SK-N-SH (cell line): ENCODE data around the gene PDGFA. TPM values are rescaled to one million over a fixed set of nuclear protein-coding genes. Genes with fewer than 3 reads are reported as not detected.

Experiments used
- CTCF ChIA-PET: fragments of 300-600, 350-600 bp; formaldehyde crosslinking; extraction: SDS; loops from one replicate; lab custom pipeline; 2021; lab: Yijun Ruan, JAX
- POLR2A ChIA-PET: fragments of 350-600 bp; sonication (Branson Sonifier 250); formaldehyde crosslinking; extraction: SDS; loops from one replicate; lab custom pipeline; 2020; ENCODE audit warnings: antibody characterized with exemption, inconsistent platforms; lab: Yijun Ruan, JAX
- DNase-seq: peaks from one replicate; pipeline ENCODE4 v3.0.0; 2012
- H2AFZ ChIP-seq: fragments of 200-600 bp; sonication (generic); 2 replicates; pipeline ENCODE4 v1.8.1; 2016; ENCODE audit warnings: antibody characterized with exemption, mild to moderate bottlenecking, low read depth
- H3F3A ChIP-seq: fragments of 200-600 bp; sonication (generic); replicated peaks from 2 replicates; pipeline ENCODE3; 2016; ENCODE audit warnings: antibody characterized with exemption, mild to moderate bottlenecking; ENCODE audit not compliant: insufficient read depth
- H3K27ac ChIP-seq, 2 experiments: fragments of 200-500 bp in 1 of 2; fragments of 200-600 bp in 1 of 2; sonication (Bioruptor generic) in 1 of 2; sonication (generic), shearing (Covaris generic) in 1 of 2; 2 replicates each; pipeline versions ENCODE4 v1.5.1 to v1.6.1; 2014 to 2016; ENCODE audit warnings: low read depth in 2 of 2, inconsistent platforms in 1 of 2, low read length in 1 of 2, mild to moderate bottlenecking in 1 of 2, mixed read lengths in 1 of 2
- H3K27me3 ChIP-seq: fragments of 200-600 bp; sonication (generic), shearing (Covaris generic); 2 replicates; pipeline ENCODE4 v1.6.1; 2016; ENCODE audit warnings: mixed run types; ENCODE audit not compliant: insufficient read depth
- H3K36me3 ChIP-seq, 2 experiments: fragments of 200-500 bp in 1 of 2; fragments of 200-600 bp in 1 of 2; sonication (Bioruptor generic) in 1 of 2; sonication (generic) in 1 of 2; replicated peaks in 1 of 2; 2 replicates each; pipeline versions ENCODE3 to v1.5.1; 2014 to 2016; ENCODE audit warnings: low read length in 1 of 2, mild to moderate bottlenecking in 1 of 2; ENCODE audit not compliant: insufficient read depth in 2 of 2, control insufficient read depth in 1 of 2
- H3K4me1 ChIP-seq, 2 experiments: fragments of 200-500 bp in 1 of 2; fragments of 200-600 bp in 1 of 2; sonication (Bioruptor generic) in 1 of 2; sonication (generic), shearing (Covaris generic) in 1 of 2; 2 replicates each; pipeline versions ENCODE4 v1.5.1 to v1.6.1; 2014 to 2016; ENCODE audit warnings: low read depth in 1 of 2, low read length in 1 of 2, mixed run types in 1 of 2; ENCODE audit not compliant: insufficient read depth in 2 of 2, control insufficient read depth in 1 of 2
- H3K4me2 ChIP-seq: fragments of 200-600 bp; sonication (generic), shearing (Covaris generic); 2 replicates; pipeline ENCODE4 v1.6.1; 2017; ENCODE audit warnings: mixed run types
- H3K4me3 ChIP-seq, 2 experiments: fragments of 200-500 bp in 1 of 2; fragments of 200-600 bp in 1 of 2; sonication (Bioruptor generic) in 1 of 2; sonication (generic), shearing (Covaris generic) in 1 of 2; 2 replicates each; pipeline versions ENCODE4 v1.5.1 to v1.8.1; 2014 to 2016; ENCODE audit warnings: low read depth in 2 of 2, inconsistent platforms in 1 of 2, low read length in 1 of 2, mild to moderate bottlenecking in 1 of 2, mixed read lengths in 1 of 2, moderate library complexity in 1 of 2
- H3K79me2 ChIP-seq: fragments of 200-600 bp; sonication (generic); 2 replicates; pipeline ENCODE4 v1.8.1; 2017; ENCODE audit warnings: mild to moderate bottlenecking; ENCODE audit not compliant: insufficient read depth
- H3K9ac ChIP-seq: fragments of 200-600 bp; sonication (generic); 2 replicates; pipeline ENCODE4 v1.6.1; 2017; ENCODE audit warnings: mixed run types
- H3K9me2 ChIP-seq: fragments of 200-600 bp; sonication (generic); 2 replicates; pipeline ENCODE4 v1.6.1; 2017; ENCODE audit warnings: mixed run types
- H3K9me3 ChIP-seq: fragments of 200-600 bp; sonication (generic); 2 replicates; pipeline ENCODE4 v1.6.1; 2017; ENCODE audit warnings: mixed run types, mild to moderate bottlenecking, moderate library complexity
- H4K20me1 ChIP-seq: fragments of 200-600 bp; sonication (generic); 2 replicates; pipeline ENCODE4 v1.6.1; 2017; ENCODE audit warnings: mild to moderate bottlenecking, mixed run types; ENCODE audit not compliant: insufficient read depth
- ELF1 ChIP-seq: IDR thresholded peaks from 2 replicates; pipeline ENCODE4 v1.4.0; 2012
- EP300 ChIP-seq, 2 experiments: IDR thresholded peaks; 2 replicates each; pipeline versions ENCODE4 v1.4.0 to v1.6.1; 2012; ENCODE audit warnings: borderline replicate concordance in 1 of 2, low read depth in 1 of 2, low read length in 1 of 2
- EZH2phosphoT487 ChIP-seq: fragments of 200-600 bp; sonication (generic); IDR thresholded peaks from 2 replicates; pipeline ENCODE4 v1.6.1; 2017; ENCODE audit warnings: low read depth, mixed run types, mild to moderate bottlenecking, antibody characterized with exemption, moderate library complexity, borderline replicate concordance
- FOSL2 ChIP-seq: IDR thresholded peaks from 2 replicates; pipeline ENCODE4 v1.4.0; 2012; ENCODE audit warnings: low read depth, mild to moderate bottlenecking, moderate library complexity, borderline replicate concordance
- FOXJ3 ChIP-seq: sonication (generic); formaldehyde crosslinking; IDR thresholded peaks from 2 replicates; pipeline ENCODE4 v1.5.1; 2020; ENCODE audit warnings: mild to moderate bottlenecking, missing genetic modification reagents
- JUND ChIP-seq: IDR thresholded peaks from 2 replicates; pipeline ENCODE4 v1.4.0; 2012
- MEF2A ChIP-seq: IDR thresholded peaks from 2 replicates; pipeline ENCODE4 v1.4.0; 2012; ENCODE audit warnings: low read depth, borderline replicate concordance
- NRF1 ChIP-seq: IDR thresholded peaks from 2 replicates; pipeline ENCODE4 v1.6.1; 2012; ENCODE audit warnings: low read depth, mild to moderate bottlenecking, low read length
- POLR2AphosphoS5 ChIP-seq: IDR thresholded peaks from 2 replicates; pipeline ENCODE4 v1.6.1; 2012; ENCODE audit warnings: low read depth, low read length
- RAD21 ChIP-seq: IDR thresholded peaks from 2 replicates; pipeline ENCODE4 v1.6.1; 2012; ENCODE audit warnings: mild to moderate bottlenecking, low read length
- RCOR1 ChIP-seq: fragments of 150-350 bp; IDR thresholded peaks from 2 replicates; pipeline ENCODE4 v1.6.1; 2017; ENCODE audit warnings: antibody characterized with exemption, low read length
- RFX5 ChIP-seq: IDR thresholded peaks from 2 replicates; pipeline ENCODE4 v1.6.1; 2012; ENCODE audit warnings: mild to moderate bottlenecking, improper control_type of control experiment, low read length
- RXRA ChIP-seq: IDR thresholded peaks from 2 replicates; pipeline ENCODE4 v1.4.0; 2012; ENCODE audit warnings: low read depth, mild to moderate bottlenecking, borderline replicate concordance
- SMC3 ChIP-seq: IDR thresholded peaks from 2 replicates; pipeline ENCODE4 v1.6.1; 2012; ENCODE audit warnings: low read depth, low read length, improper control_type of control experiment
- TAF1 ChIP-seq: IDR thresholded peaks from 2 replicates; pipeline ENCODE4 v1.6.1; 2012; ENCODE audit warnings: low read depth, mild to moderate bottlenecking, low read length, moderate library complexity, borderline replicate concordance
- TEAD4 ChIP-seq: IDR thresholded peaks from 2 replicates; pipeline ENCODE4 v1.4.0; 2012; ENCODE audit warnings: mild to moderate bottlenecking, borderline replicate concordance; ENCODE audit not compliant: insufficient read depth
- USF1 ChIP-seq: IDR thresholded peaks from 2 replicates; pipeline ENCODE4 v1.4.0; 2012; ENCODE audit warnings: low read depth, borderline replicate concordance
- YY1 ChIP-seq: IDR thresholded peaks from 2 replicates; pipeline ENCODE4 v1.4.0; 2012; ENCODE audit warnings: low read depth, mild to moderate bottlenecking
- whole genome bisulfite sequencing: methylation state at CpG from one replicate; pipeline ENCODE4 v1.1.6; 2017; ENCODE audit warnings: low lambda C conversion rate; 5-methylcytosine and 5-hydroxymethylcytosine counted together
- polyA plus RNA-seq, 3 experiments: library from polyadenylated mRNA; depleted of rRNA; stranded (reverse); fragments of >200 nt; gene quantifications; 2 replicates each; pipeline ENCODE4 v1.2.3, GENCODE V29; 2012
- TF ChIP-seq, protein P1 (sequence below): IDR thresholded peaks from 2 replicates; pipeline ENCODE4 v1.6.1; 2012; ENCODE audit warnings: mild to moderate bottlenecking, low read depth, low read length, moderate library complexity
- TF ChIP-seq, protein P2 (sequence below): fragments of 150-350 bp; IDR thresholded peaks from 2 replicates; pipeline ENCODE4 v1.6.1; 2017; ENCODE audit warnings: antibody characterized with exemption, low read length, low read depth, borderline replicate concordance
- TF ChIP-seq, protein P3 (sequence below): IDR thresholded peaks from 2 replicates; pipeline ENCODE4 v1.4.0; 2012; ENCODE audit warnings: low read depth

Gene PDGFA
- polyA plus RNA-seq, 1 of the 3 experiments (the other 2 are of a cell fraction): 18.9 TPM

DNA sequence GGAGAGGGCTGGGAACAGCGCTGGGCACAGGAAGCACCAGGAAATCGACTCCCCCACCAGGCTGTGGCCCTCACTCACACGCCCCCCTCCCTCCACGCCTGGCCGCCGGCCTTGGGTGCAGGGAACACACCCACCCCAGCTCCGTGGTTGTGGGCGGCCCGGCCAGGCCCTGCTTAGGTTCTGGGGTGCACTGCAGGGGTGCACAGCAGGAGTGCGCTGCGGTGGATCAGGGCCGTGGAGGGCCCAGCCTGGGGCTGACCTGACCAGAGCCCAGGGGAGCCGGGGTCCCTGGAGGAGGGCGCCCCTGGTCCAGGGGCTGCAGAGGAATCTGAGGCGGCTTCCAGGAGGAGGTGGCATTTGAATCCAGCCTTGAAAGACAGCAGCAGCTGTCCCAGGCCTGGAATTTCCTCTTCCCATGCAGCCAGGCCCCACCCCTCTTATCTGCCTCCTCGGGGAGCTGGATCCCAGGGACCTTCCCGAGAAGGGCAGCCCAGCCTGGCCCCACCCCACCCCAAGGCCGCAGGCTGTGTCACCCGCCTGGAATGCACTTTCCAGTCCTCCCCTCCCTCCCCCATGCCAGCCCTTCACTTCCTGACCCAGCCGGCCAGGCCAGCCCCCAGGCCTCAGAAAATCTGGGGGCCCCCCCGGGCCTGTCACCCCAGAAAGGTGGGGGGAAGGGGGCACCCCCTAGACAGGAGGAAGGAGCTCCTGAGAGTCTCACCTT, 18.4 kb upstream of the PDGFA start (continued):
- TF ChIP-seq, protein P1, sequence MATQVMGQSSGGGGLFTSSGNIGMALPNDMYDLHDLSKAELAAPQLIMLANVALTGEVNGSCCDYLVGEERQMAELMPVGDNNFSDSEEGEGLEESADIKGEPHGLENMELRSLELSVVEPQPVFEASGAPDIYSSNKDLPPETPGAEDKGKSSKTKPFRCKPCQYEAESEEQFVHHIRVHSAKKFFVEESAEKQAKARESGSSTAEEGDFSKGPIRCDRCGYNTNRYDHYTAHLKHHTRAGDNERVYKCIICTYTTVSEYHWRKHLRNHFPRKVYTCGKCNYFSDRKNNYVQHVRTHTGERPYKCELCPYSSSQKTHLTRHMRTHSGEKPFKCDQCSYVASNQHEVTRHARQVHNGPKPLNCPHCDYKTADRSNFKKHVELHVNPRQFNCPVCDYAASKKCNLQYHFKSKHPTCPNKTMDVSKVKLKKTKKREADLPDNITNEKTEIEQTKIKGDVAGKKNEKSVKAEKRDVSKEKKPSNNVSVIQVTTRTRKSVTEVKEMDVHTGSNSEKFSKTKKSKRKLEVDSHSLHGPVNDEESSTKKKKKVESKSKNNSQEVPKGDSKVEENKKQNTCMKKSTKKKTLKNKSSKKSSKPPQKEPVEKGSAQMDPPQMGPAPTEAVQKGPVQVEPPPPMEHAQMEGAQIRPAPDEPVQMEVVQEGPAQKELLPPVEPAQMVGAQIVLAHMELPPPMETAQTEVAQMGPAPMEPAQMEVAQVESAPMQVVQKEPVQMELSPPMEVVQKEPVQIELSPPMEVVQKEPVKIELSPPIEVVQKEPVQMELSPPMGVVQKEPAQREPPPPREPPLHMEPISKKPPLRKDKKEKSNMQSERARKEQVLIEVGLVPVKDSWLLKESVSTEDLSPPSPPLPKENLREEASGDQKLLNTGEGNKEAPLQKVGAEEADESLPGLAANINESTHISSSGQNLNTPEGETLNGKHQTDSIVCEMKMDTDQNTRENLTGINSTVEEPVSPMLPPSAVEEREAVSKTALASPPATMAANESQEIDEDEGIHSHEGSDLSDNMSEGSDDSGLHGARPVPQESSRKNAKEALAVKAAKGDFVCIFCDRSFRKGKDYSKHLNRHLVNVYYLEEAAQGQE: peak; percentile 80
- TF ChIP-seq RCOR1 (no peak), NRF1 (no peak), ELF1 (peak; percentile 70), RXRA (peak; percentile 93; the same call in 1 of the 2 replicates), POLR2AphosphoS5 (no peak), EP300 (IDR thresholded peaks at IDR 0.05; ENCODE audit: borderline replicate concordance in 1 of 2, low read depth in 1 of 2, low read length in 1 of 2) (peak in 1 of 2 experiments; percentile 87; a peak in 2 of 4 replicates), RFX5 (no peak), JUND (no peak; the same call in 1 of the 2 replicates)
- TF ChIP-seq, all 33 proteins: peak for 12

DNA sequence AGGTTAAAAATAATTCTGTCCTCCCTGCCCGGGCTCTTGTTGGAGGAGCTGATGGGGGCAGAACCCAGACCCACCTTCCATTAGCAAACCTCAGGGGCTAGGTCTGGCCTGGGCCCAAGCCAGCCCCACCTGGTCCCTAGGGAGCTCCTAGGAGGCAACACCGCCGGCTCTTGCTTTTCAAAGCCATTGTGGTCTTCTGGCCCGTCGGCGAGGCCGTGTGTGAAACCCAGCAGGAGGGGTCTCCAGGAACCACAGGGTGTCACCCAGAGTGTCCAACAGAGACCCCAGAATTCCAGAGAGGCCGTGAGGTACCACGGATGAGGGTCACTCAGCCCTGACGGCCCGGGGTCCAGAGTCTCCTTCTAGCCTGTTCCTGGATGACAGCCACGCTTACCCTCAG, 16.6 kb upstream of the PDGFA start:
- no peaks in the 10 kb centered on the region for H3K36me3 ChIP-seq
- no peak overlapping the region for H2AFZ ChIP-seq
- H3K9me2 ChIP-seq: no peaks in the 10 kb centered on the region
- no peaks in the 10 kb centered on the region for H4K20me1 ChIP-seq
- peaks cover 5 to 24% of the 10 kb centered on the region in 2 experiments; a peak in 3 of 4 replicates for H3K4me1 ChIP-seq
- H3K9me3 ChIP-seq: no peaks in the 10 kb centered on the region
- H3K9ac ChIP-seq: no peak overlapping the region
- H3K79me2 ChIP-seq: no peaks in the 10 kb centered on the region
- H3K27ac ChIP-seq: no peak overlapping the region
- ChIA-PET CTCF (interaction anchor here (0.8 to 1.6 kb wide), 2 partner anchors 16 to 214 kb away, joined by 3 to 4 read pairs; no protein-coding TSS in a partner anchor), POLR2A (no interaction called here)
- WGBS: 93% methylated on average over 12 of the region's 12 CpGs
- H3F3A ChIP-seq: no peaks in the 10 kb centered on the region
- H3K27me3 ChIP-seq: no peaks in the 10 kb centered on the region
- DNase-seq: no peak
- H3K4me2 ChIP-seq: no peak overlapping the region
- no peak overlapping the region for H3K4me3 ChIP-seq
- TF ChIP-seq, protein P1: no peak
- TF ChIP-seq MEF2A (no peak), SMC3 (no peak), USF1 (no peak), RFX5 (no peak), TEAD4 (no peak), YY1 (no peak), EZH2phosphoT487 (no peak), RAD21 (no peak), FOSL2 (no peak), FOXJ3 (no peak), TAF1 (no peak), POLR2AphosphoS5 (no peak), RXRA (no peak)
- TF ChIP-seq, protein P2, sequence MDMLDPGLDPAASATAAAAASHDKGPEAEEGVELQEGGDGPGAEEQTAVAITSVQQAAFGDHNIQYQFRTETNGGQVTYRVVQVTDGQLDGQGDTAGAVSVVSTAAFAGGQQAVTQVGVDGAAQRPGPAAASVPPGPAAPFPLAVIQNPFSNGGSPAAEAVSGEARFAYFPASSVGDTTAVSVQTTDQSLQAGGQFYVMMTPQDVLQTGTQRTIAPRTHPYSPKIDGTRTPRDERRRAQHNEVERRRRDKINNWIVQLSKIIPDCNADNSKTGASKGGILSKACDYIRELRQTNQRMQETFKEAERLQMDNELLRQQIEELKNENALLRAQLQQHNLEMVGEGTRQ: no peak
- TF ChIP-seq, protein P3, sequence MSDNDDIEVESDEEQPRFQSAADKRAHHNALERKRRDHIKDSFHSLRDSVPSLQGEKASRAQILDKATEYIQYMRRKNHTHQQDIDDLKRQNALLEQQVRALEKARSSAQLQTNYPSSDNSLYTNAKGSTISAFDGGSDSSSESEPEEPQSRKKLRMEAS: no peak
